Type B pancreatic cell (in vitro differentiated cells): ENCODE measurements around the gene NKAIN2. TPM values are rescaled to one million over a fixed set of nuclear protein-coding genes. Genes with fewer than 3 reads are reported as not detected.
"Not testable (repeated sequence)": the region's sequence is repeated elsewhere in the genome, so short reads cannot be mapped to it uniquely, and the experiment has no call there.

ENCODE experiments used
- DNase-seq: peaks from one replicate; pipeline ENCODE4 v3.0.0; 2021; ENCODE audit warnings: mixed read lengths; ENCODE audit not compliant: unreplicated experiment; ENCODE audit errors: extremely low spot score
- H3K27ac Mint-ChIP-seq: 2 replicates; pipeline ENCODE4 v1.8.0; 2021; ENCODE audit warnings: mild to moderate bottlenecking, mixed read lengths
- H3K27me3 Mint-ChIP-seq: 2 replicates; pipeline ENCODE4 v1.8.0; 2021; ENCODE audit warnings: mixed read lengths
- H3K36me3 Mint-ChIP-seq: 2 replicates; pipeline ENCODE4 v1.8.0; 2021; ENCODE audit warnings: mixed read lengths
- H3K4me1 Mint-ChIP-seq: one replicate; pipeline ENCODE4 v1.8.0; 2021; ENCODE audit warnings: mixed read lengths; ENCODE audit not compliant: unreplicated experiment
- H3K4me3 Mint-ChIP-seq: 2 replicates; pipeline ENCODE4 v1.8.0; 2021; ENCODE audit warnings: mild to moderate bottlenecking, mixed read lengths
- H3K9me3 Mint-ChIP-seq: 2 replicates; pipeline ENCODE4 v1.8.0; 2021; ENCODE audit warnings: mixed read lengths
- CTCF ChIP-seq: fragments of 200-600 bp; sonication (generic); conservative IDR thresholded peaks from 2 replicates; pipeline ENCODE4 v1.5.0; 2021; ENCODE audit warnings: antibody characterized with exemption, mild to moderate bottlenecking
- total RNA-seq: library from RNA; stranded (reverse); gene quantifications from 2 replicates; pipeline ENCODE4 v1.2.1, GENCODE V29; 2021; ENCODE audit warnings: low replicate concordance

NKAIN2 gene
- total RNA-seq, 1 donor from 2014 or later: 1.7 TPM

- TF ChIP-seq CTCF: no peak
- Mint-ChIP-seq H3K27me3 (peaks cover 10% of the 10 kb centered on the region), H3K27ac (no peak overlapping the region), H3K9me3 (no peaks in the 10 kb centered on the region), H3K4me1 (no peaks in the 10 kb centered on the region), H3K36me3 (no peaks in the 10 kb centered on the region), H3K4me3 (no peak overlapping the region)
- DNase-seq: no peak
Observed at GRCh38 chr6:123902738-123903313, 99.2 kb downstream of the NKAIN2 start.

- TF ChIP-seq CTCF: no peak
- no peak overlapping the region for H3K27ac Mint-ChIP-seq
- H3K4me1 Mint-ChIP-seq: no peaks in the 10 kb centered on the region
- DNase-seq: no peak
- H3K9me3 Mint-ChIP-seq: no peaks in the 10 kb centered on the region
- no peaks in the 10 kb centered on the region for H3K36me3 Mint-ChIP-seq
- peaks cover 11% of the 10 kb centered on the region for H3K27me3 Mint-ChIP-seq
- H3K4me3 Mint-ChIP-seq: no peak overlapping the region
Observed at GRCh38 chr6:123904228-123904627, 100.6 kb downstream of the NKAIN2 start.

GRCh38 chr6:123908797-123909196 lies 105.1 kb downstream of the NKAIN2 start:
- no peaks in the 10 kb centered on the region for H3K36me3 Mint-ChIP-seq
- H3K9me3 Mint-ChIP-seq: no peaks in the 10 kb centered on the region
- no peak overlapping the region for H3K27ac Mint-ChIP-seq
- no peak overlapping the region for H3K4me3 Mint-ChIP-seq
- no peak for DNase-seq
- peaks cover 10% of the 10 kb centered on the region for H3K27me3 Mint-ChIP-seq
- H3K4me1 Mint-ChIP-seq: no peaks in the 10 kb centered on the region
- no peak for TF ChIP-seq CTCF

GRCh38 chr6:123909989-123910388 lies 106.3 kb downstream of the NKAIN2 start:
- Mint-ChIP-seq H3K27ac (no peak overlapping the region), H3K4me3 (no peak overlapping the region), H3K9me3 (no peaks in the 10 kb centered on the region), H3K36me3 (no peaks in the 10 kb centered on the region), H3K27me3 (peaks cover 18% of the 10 kb centered on the region), H3K4me1 (no peaks in the 10 kb centered on the region)
- TF ChIP-seq CTCF: no peak
- no peak for DNase-seq

- DNase-seq: no peak
- Mint-ChIP-seq H3K4me1 (no peaks in the 10 kb centered on the region), H3K9me3 (no peaks in the 10 kb centered on the region), H3K27me3 (peaks cover 28% of the 10 kb centered on the region), H3K27ac (no peak overlapping the region), H3K36me3 (no peaks in the 10 kb centered on the region), H3K4me3 (no peak overlapping the region)
- no peak for TF ChIP-seq CTCF
Observed at GRCh38 chr6:123913863-123914262, 110.2 kb downstream of the NKAIN2 start.

GRCh38 chr6:123923379-123923778 lies 119.7 kb downstream of the NKAIN2 start:
- H3K27ac Mint-ChIP-seq, H3K27me3 Mint-ChIP-seq, H3K4me1 Mint-ChIP-seq, H3K4me3 Mint-ChIP-seq, DNase-seq, H3K36me3 Mint-ChIP-seq, H3K9me3 Mint-ChIP-seq: not testable (repeated sequence)
